Muscle of back (tissue), 11 donors: ENCODE results near the gene SEMA3F. TPM values are rescaled to one million over a fixed set of nuclear protein-coding genes. Genes with fewer than 3 reads are reported as not detected.

Experiments used
- DNase-seq, 3 donors: peaks; one replicate each; pipeline versions ENCODE4 v3.0.0 to v3.0.0-alpha.2; 2013
- polyA plus RNA-seq, 10 donors: library from polyadenylated mRNA; unstranded; fragments of 120-200 nt; gene quantifications; one replicate each; pipeline ENCODE4 v1.2.1, GENCODE V29; 2013; ENCODE audit not compliant: insufficient read length in 10 of 10

Gene SEMA3F
- polyA plus RNA-seq, 10 donors = 9.5 to 38.2 (median 11.4) TPM

GRCh38 chr3:50130436-50130835, 24.7 kb upstream of the SEMA3F start:
- DNase-seq = no peak

- DNase-seq = no peak
Measured at GRCh38 chr3:50132421-50133282, 22.5 kb upstream of the SEMA3F start.

- no peak for DNase-seq
Measured at GRCh38 chr3:50133283-50133615, 21.9 kb upstream of the SEMA3F start.

GRCh38 chr3:50134367-50134766, 20.8 kb upstream of the SEMA3F start:
- DNase-seq = no peak

GRCh38 chr3:50135964-50136363, 19.2 kb upstream of the SEMA3F start:
- no peak for DNase-seq

- DNase-seq = no peak
Measured at GRCh38 chr3:50136714-50137405, 18.3 kb upstream of the SEMA3F start.

- no peak for DNase-seq
Measured at GRCh38 chr3:50137531-50137930, 17.6 kb upstream of the SEMA3F start.

- DNase-seq = no peak
Measured at GRCh38 chr3:50138266-50139200, 16.6 kb upstream of the SEMA3F start.

- no peak for DNase-seq
Measured at GRCh38 chr3:50139308-50139707, 15.8 kb upstream of the SEMA3F start.

- no peak for DNase-seq
Measured at GRCh38 chr3:50139718-50140423, 15.3 kb upstream of the SEMA3F start.

- no peak for DNase-seq
Measured at GRCh38 chr3:50140990-50141389, 14.1 kb upstream of the SEMA3F start.

- DNase-seq = no peak
Measured at GRCh38 chr3:50146316-50146901, 8.7 kb upstream of the SEMA3F start.

- no peak for DNase-seq
Measured at GRCh38 chr3:50147016-50147415, 8.1 kb upstream of the SEMA3F start.

- no peak for DNase-seq
Measured at GRCh38 chr3:50147447-50147846, 7.7 kb upstream of the SEMA3F start.

- DNase-seq = peak in 1 of 3 donors; percentile 74
Measured at GRCh38 chr3:50147861-50148260, 7.3 kb upstream of the SEMA3F start.

- no peak for DNase-seq
Measured at GRCh38 chr3:50150404-50150750, 4.7 kb upstream of the SEMA3F start.

GRCh38 chr3:50150863-50151686, 4.0 kb upstream of the SEMA3F start:
- peak in 1 of 3 donors; percentile 51 for DNase-seq

- DNase-seq = no peak
Measured at GRCh38 chr3:50151728-50152127, 3.4 kb upstream of the SEMA3F start.

GRCh38 chr3:50153782-50154475, 1.2 kb upstream of the SEMA3F start:
- no peak for DNase-seq

GRCh38 chr3:50154476-50154839, 666 bp upstream of the SEMA3F start:
- no peak for DNase-seq
